ENCODE data around the gene ZFP92.
"Not testable (repeated sequence)": the region's sequence is repeated elsewhere in the genome, so short reads cannot be mapped to it uniquely, and the experiment has no call there.

ZFP92 gene, protein sequence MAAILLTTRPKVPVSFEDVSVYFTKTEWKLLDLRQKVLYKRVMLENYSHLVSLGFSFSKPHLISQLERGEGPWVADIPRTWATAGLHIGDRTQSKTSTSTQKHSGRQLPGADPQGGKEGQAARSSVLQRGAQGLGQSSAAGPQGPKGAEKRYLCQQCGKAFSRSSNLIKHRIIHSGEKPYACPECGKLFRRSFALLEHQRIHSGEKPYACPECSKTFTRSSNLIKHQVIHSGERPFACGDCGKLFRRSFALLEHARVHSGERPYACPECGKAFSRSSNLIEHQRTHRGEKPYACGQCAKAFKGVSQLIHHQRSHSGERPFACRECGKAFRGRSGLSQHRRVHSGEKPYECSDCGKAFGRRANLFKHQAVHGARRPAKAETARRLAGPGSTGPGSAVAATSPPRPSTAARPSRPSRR

DNA sequence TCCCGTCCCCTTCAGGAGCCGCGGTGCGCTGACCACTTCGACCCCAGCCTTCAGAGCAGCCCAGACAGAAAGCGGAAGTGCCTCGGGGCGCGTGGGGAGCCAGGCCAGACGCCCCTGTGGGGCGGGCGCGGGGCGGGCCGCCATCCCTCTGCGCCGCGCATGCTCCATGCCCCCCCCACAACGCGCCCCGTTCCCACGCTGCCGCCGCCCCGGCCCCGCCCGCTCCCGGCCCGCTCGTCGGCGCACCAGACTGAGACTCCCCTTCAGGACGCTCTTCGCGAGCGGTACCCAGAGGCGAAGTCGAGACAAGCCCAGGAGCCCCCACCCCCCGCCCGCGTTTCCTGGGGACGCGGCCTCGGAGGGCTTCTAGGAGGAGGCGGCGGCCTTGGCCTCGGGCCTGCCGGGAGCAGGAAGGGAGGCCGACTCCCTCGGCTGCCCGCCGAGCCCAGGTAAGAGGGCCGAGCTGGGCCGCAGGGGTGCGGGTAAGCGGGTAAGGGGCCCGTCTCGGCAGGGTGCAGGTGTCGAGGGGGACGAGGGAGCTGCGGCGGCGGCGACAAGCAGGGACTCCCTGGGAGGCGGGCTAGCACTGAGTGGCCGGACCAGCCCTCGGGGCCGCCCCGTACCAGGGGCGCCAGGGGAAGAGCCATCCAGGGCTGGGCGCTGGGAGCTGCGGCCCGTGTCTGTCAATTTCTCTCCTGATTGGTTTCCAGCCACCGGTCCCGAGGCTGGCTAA lies at the start of gene ZFP92:
TSS of gene ZFP92 (plus strand) at position 218 of the 733 bp plus-strand sequence. CDS start 6,851 bp downstream, outside the sequence.
- FAIRE-seq = no peak

DNA sequence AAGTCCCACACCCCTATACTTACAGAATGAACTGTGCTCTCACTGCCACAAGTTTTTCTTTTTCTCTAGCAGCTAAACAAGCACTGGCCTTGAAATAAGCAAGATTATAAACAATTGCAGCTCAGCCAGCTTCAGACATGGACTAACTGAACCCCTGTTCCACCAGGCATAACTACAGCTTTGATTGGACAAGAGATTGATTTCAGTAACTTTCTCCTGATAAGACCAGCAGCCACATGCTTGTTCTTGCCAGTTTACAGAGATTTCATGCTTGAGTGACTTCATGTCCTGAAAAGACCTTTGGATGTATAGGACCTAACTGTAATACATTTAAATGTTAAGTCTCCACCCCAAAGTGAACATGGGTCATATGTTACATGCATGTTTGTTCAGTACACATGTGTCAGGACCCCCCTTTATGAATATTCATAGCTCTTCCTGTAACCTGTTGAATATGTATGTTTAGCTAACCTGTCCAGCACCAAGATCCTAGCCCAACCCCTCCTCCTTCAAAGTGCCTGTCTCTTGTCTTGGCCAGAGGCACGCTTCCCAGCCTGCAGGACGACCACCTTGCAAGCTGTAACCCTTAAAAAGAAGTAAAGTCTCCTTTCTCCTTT lies 49.4 kb upstream of the ZFP92 start:
- no peak for FAIRE-seq

DNA sequence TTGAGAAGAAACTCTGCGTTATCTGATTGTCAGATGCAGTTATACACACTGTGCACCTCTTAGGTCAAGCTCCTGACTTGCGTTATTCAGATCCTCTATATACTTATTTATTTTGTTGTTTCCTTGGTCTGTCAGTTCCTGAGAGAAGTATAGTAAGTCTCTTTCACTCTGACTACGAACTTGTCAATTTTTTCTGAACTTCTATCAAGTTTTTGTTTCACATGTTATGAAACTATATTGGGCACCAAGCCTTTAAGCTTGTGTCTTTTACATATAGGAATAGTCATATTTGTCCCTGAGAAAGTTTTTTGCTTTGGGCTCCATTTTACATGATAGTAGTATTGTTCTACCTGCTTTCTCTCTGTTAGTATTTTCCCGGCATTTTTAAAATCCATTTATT lies 45.6 kb upstream of the ZFP92 start:
- FAIRE-seq = no peak

DNA sequence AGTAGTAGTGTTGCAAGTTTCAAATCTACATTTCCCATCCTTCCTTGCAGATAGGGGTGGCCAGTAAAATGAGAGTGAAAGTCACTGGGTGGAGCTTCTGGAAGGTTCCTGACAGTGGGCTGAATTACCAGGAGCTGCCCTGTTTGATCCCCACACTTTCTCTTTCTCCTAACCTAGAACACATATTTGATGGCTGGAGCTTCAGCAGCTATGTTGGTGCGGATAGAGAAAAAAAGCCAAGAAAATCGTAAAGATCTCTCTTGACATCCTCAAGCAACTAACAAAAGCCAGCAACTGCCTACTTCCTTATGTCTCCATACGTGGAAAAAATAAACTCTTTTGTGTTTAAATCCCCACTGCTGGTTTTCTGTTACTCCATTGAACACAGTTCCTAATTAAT lies 45.2 kb upstream of the ZFP92 start:
- no peak for FAIRE-seq

DNA sequence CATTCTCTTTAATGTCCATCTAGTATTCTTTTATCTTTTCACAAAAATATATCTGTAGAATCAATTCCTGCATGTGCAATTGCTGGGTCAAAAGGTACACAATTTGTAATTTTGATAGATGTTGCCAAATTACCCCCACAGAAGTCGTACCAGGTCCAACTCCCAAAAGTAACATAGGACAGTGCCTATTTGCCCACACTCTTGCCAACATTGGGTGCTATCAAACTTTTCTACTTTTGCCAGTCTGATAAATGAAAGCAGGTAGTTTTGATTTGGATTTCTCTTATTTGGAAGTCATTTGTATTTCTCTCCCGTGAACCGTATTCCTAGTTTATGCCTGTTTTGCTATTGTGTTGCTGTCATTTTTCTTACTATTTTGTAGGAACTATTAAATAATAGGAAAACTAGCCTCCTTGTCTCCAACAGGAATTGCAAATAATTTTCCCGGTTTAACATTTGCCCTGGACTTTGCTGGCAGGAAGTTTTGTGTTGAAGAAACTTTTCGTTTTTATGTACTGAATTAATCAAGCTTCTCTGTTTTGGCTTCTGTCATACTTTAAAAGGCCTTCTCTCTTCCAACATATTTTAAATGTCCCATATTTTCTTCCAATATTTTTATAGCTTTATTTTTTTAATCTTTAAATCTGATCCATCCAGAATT lies 44.3 kb upstream of the ZFP92 start:
- FAIRE-seq = no peak

DNA sequence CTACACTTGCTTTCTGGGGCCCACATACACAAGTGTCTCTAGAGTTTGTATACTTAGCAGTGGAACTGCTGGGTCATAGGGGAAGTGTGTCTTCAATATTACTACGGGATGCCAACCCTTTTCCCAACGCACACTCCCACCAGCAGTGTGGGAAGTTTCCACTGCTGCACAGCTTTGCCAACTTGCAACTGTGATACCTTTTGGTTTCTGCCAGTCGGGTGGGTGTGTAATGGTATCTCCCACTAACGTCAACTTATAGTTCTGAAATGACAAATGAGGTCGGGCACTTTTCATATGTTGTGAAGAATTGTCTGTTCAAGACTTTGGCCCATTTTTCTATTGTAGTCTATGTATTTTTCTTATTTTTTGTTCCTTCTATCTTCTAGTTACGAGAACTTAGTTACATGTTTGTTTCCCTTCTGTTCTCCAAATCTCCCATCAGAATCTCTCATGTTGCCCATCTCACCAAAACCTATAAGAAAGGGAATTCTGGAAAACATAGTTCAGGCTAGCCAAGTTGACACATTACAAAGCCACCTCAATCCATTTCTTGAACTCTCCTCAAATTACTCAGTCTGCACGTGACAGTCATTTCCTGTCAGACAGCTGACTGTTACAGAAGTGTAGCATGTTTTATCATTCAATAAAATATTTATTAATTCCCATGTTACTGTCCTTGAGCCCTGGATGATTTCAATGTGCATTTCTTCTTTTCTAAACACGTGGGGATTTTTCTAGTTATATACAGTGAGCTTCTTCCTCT lies 40.8 kb upstream of the ZFP92 start:
- FAIRE-seq = no peak

DNA sequence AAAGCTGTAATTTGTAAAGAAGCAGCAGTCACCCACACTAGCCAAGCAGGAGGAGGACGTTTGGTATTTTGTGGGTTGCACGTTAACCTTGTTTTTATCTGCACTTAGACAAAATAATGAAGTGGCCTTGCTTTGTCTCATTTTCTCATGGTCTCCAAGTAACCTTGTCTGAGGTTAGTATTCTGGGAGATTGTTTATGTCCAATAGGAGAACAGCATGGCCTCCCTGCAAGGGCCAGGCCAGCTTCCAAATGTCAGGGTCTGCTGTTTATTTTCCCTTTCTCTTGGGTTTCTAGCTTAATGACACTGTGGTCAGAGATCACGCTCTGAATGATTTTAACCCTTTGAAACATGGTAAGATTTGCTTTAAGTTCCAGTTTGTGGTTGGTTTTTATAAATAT lies 40.0 kb upstream of the ZFP92 start:
- FAIRE-seq = no peak

DNA sequence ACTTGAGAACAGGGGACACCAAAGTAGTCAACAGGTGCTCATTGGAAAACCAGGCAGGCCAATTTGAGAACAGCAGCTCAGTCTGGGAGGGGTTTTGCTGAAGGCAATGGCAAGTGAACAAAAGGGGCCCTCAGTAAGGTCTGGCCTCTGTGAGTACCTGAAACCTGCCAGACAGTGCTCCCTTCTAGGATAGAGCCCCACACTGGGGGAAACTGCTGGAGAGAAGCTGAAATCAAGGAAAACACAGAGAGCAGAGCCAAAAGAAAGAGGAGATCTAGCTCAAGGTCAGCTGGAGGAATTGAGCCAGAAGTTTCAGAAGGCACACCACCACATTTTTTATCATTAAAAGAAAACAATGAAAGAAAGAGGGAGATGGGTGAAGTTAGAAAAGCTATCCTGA lies 38.3 kb upstream of the ZFP92 start:
- no peak for FAIRE-seq

DNA sequence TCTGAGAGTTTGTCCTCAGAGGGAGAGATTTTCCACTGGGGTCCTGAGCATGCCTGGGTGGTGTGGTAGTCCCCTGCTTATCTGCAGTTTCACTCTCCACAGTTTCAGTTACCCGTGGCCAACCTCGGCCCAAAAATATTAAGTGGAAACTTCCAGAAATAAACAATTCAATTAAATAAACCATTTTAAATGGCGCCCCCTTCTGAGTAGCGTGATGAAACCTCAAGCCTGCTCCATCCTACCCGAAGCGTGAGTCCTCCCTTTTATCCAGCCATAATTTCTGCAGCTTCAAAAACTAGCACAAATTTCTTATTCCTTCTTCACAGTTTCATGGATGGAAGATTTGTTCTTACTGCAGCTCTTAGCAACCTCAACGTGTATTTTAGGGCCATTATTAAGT lies 36.8 kb upstream of the ZFP92 start:
- FAIRE-seq = no peak

DNA sequence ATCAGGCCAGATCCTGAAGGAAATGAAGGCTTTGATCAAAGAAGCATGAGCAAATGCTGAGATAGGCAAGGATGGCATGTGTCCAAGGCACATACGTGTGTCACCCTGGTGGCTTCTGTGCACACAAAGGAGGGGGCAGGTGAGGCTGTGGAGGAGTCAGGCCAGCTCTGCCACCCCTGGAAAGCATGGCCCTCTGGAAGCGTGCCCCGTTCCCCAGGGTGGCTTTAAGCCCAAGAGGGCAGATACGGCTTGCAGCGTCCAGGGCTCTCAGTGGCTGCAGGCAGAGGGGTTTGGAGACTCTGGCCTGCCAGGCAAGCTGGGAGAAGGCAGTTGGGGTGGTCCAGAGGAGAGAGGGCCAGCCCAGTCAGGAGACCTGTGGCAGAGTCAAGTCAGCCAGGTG lies 35.7 kb upstream of the ZFP92 start:
- no peak for FAIRE-seq

DNA sequence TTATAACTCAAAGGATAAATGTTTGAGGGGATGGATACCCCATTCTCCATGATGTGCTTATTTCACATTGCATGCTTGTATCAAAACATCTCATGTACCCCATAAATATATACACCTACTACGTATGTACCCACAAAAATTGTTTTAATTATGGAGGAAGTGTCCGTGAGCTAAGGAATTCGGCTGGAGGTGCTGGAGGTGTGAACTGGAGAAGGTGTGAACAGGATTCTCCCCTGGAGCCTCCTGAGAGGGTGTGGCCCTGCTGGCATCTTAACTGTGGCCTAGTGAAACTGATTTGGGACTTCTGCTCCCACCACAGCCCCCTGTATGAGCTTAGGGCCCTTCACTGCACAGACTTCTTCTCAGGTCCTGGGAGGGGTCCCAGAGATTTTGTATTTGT lies 33.5 kb upstream of the ZFP92 start:
- FAIRE-seq = peak; percentile 3

DNA sequence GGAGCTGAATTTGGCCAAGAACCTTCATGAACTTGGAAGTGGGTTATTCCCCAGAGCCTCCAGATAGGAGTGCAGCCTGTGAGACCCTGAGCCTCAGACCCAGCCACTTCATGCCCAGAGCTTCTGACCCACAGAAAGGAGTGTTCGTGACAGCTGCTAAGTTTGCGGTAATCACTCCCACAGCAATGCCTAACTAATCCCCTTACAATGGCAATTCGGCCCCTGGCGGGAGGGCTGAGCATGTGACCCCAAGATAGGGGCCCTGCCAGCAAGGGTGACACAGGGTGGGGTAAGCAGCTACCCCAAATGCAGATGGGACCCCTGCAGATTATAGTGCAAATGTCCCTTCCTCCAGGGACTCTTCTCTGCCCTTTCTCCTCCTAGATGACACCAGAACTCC lies 32.7 kb upstream of the ZFP92 start:
- no peak for FAIRE-seq

DNA sequence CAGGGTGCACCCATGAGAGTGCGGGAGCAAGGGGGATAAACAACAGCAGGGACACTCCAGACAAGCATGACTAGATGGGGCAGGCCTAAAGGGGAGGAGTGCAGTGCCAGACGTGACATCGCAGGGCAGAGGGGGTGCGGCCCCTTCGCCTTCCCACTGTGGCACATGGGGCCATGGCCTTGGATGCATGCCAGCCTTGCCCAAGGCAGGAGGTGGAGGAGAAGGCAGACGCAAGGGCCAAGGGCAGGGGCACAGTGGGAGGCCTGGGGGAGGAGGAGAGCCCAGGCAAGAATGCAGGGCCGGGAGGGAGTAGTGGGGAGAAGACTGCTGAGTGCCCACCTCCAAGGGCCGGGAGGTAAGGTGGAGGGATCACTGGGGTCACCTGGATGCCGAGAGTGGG lies 31.8 kb upstream of the ZFP92 start:
- FAIRE-seq = no peak

DNA sequence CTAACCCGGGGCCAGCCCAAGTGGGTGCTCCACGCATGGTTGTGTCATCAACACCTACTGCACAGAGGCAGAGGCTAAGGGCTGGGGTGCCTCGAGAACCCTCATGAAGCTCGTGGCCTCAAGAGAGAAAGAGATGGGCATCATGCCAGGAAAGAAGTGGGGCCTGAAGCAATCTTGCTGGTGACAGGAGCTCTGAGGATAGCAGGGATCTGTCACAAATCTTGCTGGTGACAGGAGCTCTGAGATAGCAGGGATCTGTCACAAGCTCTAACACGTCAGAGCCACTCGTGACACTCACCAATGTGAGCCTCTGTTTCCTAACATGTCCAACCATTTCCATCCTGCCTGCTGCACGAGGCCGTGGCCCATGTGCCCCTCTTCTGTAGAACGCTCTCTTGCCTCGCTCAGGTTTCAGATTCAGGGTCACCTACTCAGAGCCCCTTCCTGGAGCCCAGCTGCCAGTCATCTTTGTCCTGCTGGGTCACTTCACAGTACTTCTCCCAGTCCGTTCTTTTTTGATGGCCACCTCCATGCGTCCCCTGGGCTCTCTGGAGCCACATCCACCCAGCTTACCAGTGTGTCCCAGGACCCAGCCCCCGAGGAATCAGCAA lies 31.2 kb upstream of the ZFP92 start:
- FAIRE-seq = no peak

DNA sequence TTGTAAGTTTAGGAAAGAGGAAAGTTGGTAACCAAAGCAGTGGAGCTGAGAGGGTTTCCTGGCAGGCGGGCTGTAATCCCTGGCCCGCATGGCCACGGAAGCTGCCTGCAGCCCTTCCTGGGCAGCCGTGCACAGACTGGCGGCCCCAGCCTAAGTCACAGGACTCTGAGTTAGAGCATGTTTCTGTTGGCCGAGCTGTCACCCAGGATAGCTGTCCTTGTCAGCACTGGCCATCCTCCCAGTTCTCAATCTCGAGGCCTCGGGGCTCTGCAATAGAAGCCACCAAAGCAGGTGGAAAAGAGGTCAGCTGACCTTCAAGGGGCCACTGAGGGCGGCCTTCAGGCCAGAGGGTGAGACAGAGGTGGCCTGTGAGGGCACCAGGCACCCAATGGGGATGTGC lies 30.6 kb upstream of the ZFP92 start:
- FAIRE-seq = no peak

DNA sequence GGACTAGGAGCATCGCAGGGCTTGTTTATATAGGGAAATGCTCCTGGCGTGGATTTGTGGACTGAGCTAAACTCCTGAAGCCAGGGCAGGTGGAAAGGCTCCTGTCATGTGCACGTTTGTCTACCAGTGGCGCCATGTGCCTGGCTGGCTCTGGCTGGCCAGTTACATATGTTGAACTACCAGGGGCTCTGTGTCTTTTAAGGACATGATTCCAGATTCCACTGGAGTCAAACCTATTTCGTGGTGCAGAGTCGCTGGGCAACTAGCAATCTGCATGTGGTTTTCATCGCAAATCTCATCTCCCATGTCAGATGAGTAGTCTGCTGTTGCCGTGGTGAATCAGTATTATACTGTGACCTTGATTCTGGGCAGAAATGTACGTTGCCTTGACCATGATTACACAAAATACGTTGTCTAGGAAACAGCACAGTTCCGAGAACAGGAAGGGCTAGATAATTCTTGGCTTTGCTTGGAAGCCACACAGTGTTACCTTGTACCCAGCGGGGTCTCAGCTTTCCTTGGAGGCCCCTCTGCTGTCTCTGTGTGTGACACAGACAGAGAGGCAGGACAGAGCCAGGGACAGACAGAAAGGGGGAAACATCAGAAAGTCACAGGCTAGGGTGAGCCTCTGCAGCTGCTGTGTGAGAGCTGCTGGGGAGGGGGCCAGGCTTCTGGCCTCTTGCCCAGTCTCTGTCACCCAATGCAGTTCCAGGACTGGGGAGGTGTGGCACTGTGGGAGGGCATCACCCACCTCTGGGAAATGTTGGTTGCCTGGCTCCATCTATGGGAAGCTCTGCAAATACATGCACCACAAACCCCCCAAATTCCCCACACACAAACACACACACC lies 29.4 kb upstream of the ZFP92 start:
- no peak for FAIRE-seq

DNA sequence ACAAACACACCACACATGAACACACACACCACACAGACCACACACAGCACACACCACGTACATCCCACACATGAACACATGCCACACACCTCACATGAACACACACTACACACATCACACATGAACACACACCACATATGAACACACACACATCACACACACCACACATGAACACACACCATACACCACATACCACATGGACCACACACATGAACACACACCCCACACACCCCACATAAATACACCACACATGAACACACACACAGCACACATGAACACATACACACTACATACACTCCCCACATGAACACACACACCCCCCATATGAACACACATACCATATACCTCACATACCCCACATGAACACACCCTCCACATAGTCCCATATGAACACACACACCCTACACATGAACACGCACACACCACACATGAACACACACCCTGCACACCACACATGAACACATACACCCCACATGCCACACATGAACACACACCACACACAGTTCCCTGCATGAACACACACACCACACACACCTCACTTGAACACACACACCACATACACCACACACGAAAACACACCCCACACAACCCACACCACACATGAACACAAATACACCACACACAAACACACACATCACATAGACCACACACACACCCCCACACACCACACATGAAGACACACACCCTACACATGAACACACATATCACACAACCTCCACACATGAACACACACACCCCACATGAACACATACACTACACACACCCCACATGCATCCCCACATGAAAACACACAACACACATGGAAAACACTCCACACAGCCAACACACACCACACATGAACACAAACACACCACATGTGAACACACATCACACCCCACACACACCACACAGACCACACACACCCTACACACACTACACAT lies 28.4 kb upstream of the ZFP92 start:
- FAIRE-seq = no peak

DNA sequence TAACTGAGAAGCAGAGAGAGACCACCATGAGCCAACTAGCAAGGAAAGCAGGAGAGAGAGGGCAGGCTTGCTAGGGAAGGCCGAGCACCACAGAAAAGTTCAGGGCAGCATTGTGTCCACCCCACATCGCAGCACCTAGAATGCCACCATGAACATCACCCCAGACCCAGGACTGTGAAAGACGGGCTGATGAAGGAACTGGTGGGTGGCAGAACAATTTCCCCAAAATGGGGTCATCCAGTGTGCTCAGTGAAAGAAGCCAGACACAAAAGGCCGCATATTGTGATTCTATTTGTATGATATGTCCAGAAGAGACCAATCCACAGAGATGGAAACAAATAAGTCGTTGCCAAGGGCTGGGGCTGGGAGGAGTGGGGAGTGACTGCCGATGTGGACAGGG lies 26.9 kb upstream of the ZFP92 start:
- FAIRE-seq = no peak

DNA sequence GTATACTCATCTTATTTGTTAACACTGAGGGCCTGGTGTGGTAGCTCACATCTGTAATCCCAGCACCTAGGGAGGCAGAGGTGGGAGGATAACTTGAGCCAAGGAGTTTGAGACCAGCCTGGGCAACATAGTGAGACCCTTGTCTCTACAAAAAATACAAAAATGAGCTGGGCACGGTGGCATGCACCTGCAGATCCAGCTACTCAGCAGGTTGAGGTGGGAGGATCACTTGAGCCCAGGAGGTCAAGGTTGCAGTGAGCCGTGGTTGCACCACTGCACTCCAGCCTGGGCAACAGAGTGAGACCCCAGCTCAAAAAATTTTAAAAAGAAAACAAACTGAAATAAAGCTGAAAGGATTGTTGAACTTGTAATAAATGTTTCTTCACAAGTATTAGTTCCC lies 26.3 kb upstream of the ZFP92 start:
- not testable (repeated sequence) for FAIRE-seq

DNA sequence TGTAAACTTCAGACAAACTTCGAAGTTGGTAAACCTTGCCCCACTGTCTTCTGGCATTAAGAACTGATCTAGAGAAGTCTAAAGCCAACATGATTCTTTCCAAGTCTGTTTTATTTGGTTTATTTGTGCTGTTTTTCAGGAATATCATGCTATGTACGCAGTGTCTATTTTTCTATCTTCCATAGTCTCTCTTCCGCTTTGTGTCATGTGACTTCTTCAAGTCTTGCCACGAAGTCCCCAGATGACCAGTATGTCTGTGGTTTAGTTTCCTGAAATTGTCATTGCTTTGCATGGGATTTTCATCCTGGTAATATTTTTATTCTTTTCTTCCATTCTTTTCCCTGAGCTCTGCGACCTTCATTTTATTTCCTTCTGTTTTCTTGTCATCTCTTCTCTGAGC lies 25.2 kb upstream of the ZFP92 start:
- FAIRE-seq = no peak

Data from G401.6 (cell line).